Peyer's patch (tissue), 4 donors: ENCODE results near the gene ECHDC1. TPM values are rescaled to one million over a fixed set of nuclear protein-coding genes. Genes with fewer than 3 reads are reported as not detected.

ENCODE experiments used
- DNase-seq, 3 donors: peaks; one replicate each; pipeline ENCODE4 v3.0.0-alpha.2; 2017 to 2019
- H3K27ac ChIP-seq, 4 donors: fragments of 200-600 bp; sonication (generic); one replicate each; pipeline ENCODE4 v1.5.1; 2016 to 2019
- H3K27me3 ChIP-seq, 2 donors: fragments of 200-600 bp; sonication (generic); one replicate each; pipeline ENCODE4 v1.5.1; 2019
- H3K36me3 ChIP-seq, 3 donors: fragments of 200-600 bp; sonication (generic); one replicate each; pipeline ENCODE4 v1.5.1; 2016 to 2019
- H3K4me1 ChIP-seq, 4 donors: fragments of 200-600 bp; sonication (generic); one replicate each; pipeline ENCODE4 v1.5.1; 2016 to 2019
- H3K4me3 ChIP-seq, 4 donors: fragments of 200-600 bp; sonication (generic); 1 replicate in 3 of 4; 2 replicates in 1 of 4; pipeline ENCODE4 v1.5.1; 2016 to 2019; ENCODE audit warnings: mild to moderate bottlenecking in 1 of 4
- H3K9me3 ChIP-seq, 4 donors: fragments of 200-600 bp; sonication (generic); one replicate each; pipeline ENCODE4 v1.5.1; 2016 to 2019; ENCODE audit warnings: mild to moderate bottlenecking in 1 of 4
- POLR2A ChIP-seq, 2 donors: fragments of 450-650 bp; IDR thresholded peaks; one replicate each; pipeline ENCODE4 v1.5.1; 2017; ENCODE audit warnings: antibody characterized with exemption in 2 of 2, mild to moderate bottlenecking in 2 of 2, moderate library complexity in 2 of 2
- total RNA-seq, 4 donors: library from RNA; depleted of rRNA; stranded (reverse); fragments of >200 nt; gene quantifications; one replicate each; pipeline ENCODE4 v1.1.0, GENCODE V29; 2016
- TF ChIP-seq, protein P1 (sequence below), 6 experiments: fragments of 450-650 bp in 4 of 6; fragments of 200-600 bp in 2 of 6; sonication (generic) in 1 of 6; IDR thresholded peaks; one replicate each; pipeline ENCODE4 v1.5.1; 2017 to 2019; ENCODE audit warnings: antibody characterized with exemption in 6 of 6, mild to moderate bottlenecking in 3 of 6, moderate library complexity in 1 of 6

The ECHDC1 gene
- total RNA-seq, 4 donors from 2014 or later: 48.9 to 71.8 (median 60.0) TPM

GRCh38 chr6:127290391-127291265, 52.8 kb downstream of the ECHDC1 start:
- Histone ChIP-seq H3K27ac (no peak overlapping the region), H3K27me3 (no peaks in the 10 kb centered on the region), H3K36me3 (peaks cover 0 to 24% (median 0%) of the 10 kb centered on the region in 3 donors), H3K9me3 (no peaks in the 10 kb centered on the region), H3K4me3 (no peak overlapping the region), H3K4me1 (peaks cover 0 to 8% (median 0%) of the 10 kb centered on the region in 4 donors)
- TF ChIP-seq POLR2A (IDR thresholded peaks at IDR 0.05): no peak
- TF ChIP-seq, protein P1, sequence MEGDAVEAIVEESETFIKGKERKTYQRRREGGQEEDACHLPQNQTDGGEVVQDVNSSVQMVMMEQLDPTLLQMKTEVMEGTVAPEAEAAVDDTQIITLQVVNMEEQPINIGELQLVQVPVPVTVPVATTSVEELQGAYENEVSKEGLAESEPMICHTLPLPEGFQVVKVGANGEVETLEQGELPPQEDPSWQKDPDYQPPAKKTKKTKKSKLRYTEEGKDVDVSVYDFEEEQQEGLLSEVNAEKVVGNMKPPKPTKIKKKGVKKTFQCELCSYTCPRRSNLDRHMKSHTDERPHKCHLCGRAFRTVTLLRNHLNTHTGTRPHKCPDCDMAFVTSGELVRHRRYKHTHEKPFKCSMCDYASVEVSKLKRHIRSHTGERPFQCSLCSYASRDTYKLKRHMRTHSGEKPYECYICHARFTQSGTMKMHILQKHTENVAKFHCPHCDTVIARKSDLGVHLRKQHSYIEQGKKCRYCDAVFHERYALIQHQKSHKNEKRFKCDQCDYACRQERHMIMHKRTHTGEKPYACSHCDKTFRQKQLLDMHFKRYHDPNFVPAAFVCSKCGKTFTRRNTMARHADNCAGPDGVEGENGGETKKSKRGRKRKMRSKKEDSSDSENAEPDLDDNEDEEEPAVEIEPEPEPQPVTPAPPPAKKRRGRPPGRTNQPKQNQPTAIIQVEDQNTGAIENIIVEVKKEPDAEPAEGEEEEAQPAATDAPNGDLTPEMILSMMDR (IDR thresholded peaks at IDR 0.05): no peak
- DNase-seq: no peak

GRCh38 chr6:127289934-127290333, 53.5 kb downstream of the ECHDC1 start:
- H3K27me3 ChIP-seq: no peaks in the 10 kb centered on the region
- H3K9me3 ChIP-seq: no peaks in the 10 kb centered on the region
- TF ChIP-seq, protein P1 (IDR thresholded peaks at IDR 0.05): no peak
- TF ChIP-seq POLR2A (IDR thresholded peaks at IDR 0.05): no peak
- H3K36me3 ChIP-seq: peaks cover 0 to 25% (median 0%) of the 10 kb centered on the region in 3 donors
- no peak overlapping the region for H3K4me3 ChIP-seq
- H3K4me1 ChIP-seq: peaks cover 0 to 8% (median 0%) of the 10 kb centered on the region in 4 donors
- no peak overlapping the region for H3K27ac ChIP-seq
- no peak for DNase-seq

DNA sequence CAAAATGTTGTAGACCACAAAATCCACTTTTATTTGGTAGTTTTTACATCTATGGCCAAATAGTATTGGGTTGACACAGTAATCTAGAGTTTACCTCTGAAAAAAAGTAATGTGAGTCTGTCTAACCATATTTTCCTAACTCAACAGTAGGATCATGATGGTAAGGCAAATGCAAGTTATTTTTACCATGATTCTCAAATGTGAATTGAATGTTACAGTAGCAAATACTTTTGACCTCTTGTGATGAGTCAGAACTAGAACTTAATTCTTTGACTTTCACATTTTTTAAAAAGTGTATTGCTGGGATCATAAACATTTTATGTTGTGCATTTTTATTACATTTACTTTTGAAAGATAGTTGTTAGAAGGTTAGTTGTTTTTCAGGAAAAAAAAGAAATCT, 54.7 kb downstream of the ECHDC1 start:
- Histone ChIP-seq H3K4me3 (no peak overlapping the region), H3K27ac (no peak overlapping the region), H3K9me3 (no peaks in the 10 kb centered on the region), H3K36me3 (peaks cover 0 to 27% (median 0%) of the 10 kb centered on the region in 3 donors), H3K4me1 (peaks cover 0 to 8% (median 0%) of the 10 kb centered on the region in 4 donors), H3K27me3 (no peaks in the 10 kb centered on the region)
- TF ChIP-seq POLR2A (IDR thresholded peaks at IDR 0.05): no peak
- TF ChIP-seq, protein P1 (IDR thresholded peaks at IDR 0.05): no peak
- no peak for DNase-seq

DNA sequence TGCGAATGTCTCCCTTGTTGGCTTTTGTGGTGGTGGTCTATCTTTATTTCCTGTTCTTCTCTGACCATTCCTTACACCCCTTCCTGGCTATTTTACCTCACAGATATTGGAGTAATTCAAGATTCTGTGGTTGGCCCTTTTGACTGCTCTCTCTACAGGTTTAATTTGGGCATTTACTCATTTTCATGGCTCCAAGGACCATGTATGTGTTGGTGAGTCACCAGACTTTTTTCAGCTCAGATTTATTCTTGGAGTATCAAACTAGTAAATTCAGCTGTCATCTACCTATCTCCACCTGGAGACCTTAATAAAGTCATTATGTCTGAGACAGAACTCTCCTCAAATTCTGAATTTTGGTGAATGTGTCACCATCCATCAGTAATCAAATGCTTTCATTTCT, 61.2 kb downstream of the ECHDC1 start:
- Histone ChIP-seq H3K4me1 (no peaks in the 10 kb centered on the region), H3K4me3 (no peak overlapping the region), H3K36me3 (peaks cover 0 to 52% (median 0%) of the 10 kb centered on the region in 3 donors), H3K27ac (no peak overlapping the region), H3K27me3 (no peaks in the 10 kb centered on the region), H3K9me3 (no peaks in the 10 kb centered on the region)
- TF ChIP-seq, protein P1 (IDR thresholded peaks at IDR 0.05): no peak
- no peak for TF ChIP-seq POLR2A (IDR thresholded peaks at IDR 0.05)
- DNase-seq: no peak

- Histone ChIP-seq H3K4me3 (no peak overlapping the region), H3K4me1 (no peaks in the 10 kb centered on the region), H3K27ac (no peak overlapping the region), H3K9me3 (no peaks in the 10 kb centered on the region), H3K36me3 (peaks cover 0 to 35% (median 0%) of the 10 kb centered on the region in 3 donors), H3K27me3 (no peaks in the 10 kb centered on the region)
- TF ChIP-seq, protein P1 (IDR thresholded peaks at IDR 0.05): no peak
- no peak for TF ChIP-seq POLR2A (IDR thresholded peaks at IDR 0.05)
- DNase-seq: no peak
These were observed 63.6 kb downstream of the ECHDC1 start for GRCh38 chr6:127279815-127280214.
